Vagina (tissue), 2 donors: ENCODE results near the gene CDK5R1. TPM values are rescaled to one million over a fixed set of nuclear protein-coding genes. Genes with fewer than 3 reads are reported as not detected.

Experiments used
- DNase-seq, 2 donors: peaks; one replicate each; pipeline ENCODE4 v3.0.0-alpha.2; 2017; ENCODE audit errors: extremely low spot score in 2 of 2
- H3K27ac ChIP-seq: fragments of 200-600 bp; sonication (generic); one replicate; pipeline ENCODE4 v1.5.1; 2019
- H3K27me3 ChIP-seq: fragments of 200-600 bp; sonication (generic); one replicate; pipeline ENCODE4 v1.5.1; 2019
- H3K36me3 ChIP-seq, 2 donors: fragments of 200-600 bp; sonication (generic); one replicate each; pipeline ENCODE4 v1.5.1; 2017 to 2019
- H3K4me1 ChIP-seq: fragments of 200-600 bp; sonication (generic); one replicate; pipeline ENCODE4 v1.5.1; 2019
- H3K4me3 ChIP-seq, 2 donors: fragments of 200-600 bp; sonication (generic); 1 replicate in 1 of 2; 2 replicates in 1 of 2; pipeline ENCODE4 v1.5.1; 2016 to 2019
- H3K9me3 ChIP-seq: fragments of 200-600 bp; sonication (generic); one replicate; pipeline ENCODE4 v1.5.1; 2019
- POLR2A ChIP-seq, 2 donors: fragments of 450-650 bp; IDR thresholded peaks; one replicate each; pipeline ENCODE4 v1.6.1; 2017; ENCODE audit warnings: antibody characterized with exemption in 2 of 2, mild to moderate bottlenecking in 2 of 2, moderate library complexity in 2 of 2
- POLR2AphosphoS5 ChIP-seq, 2 donors: sonication (generic); formaldehyde crosslinking; IDR thresholded peaks; one replicate each; pipeline ENCODE4 v1.9.0; 2017; ENCODE audit warnings: antibody characterized with exemption in 2 of 2, mild to moderate bottlenecking in 2 of 2, low read depth in 1 of 2; ENCODE audit not compliant: insufficient read depth in 1 of 2
- intact Hi-C: fragments of 100-400 bp; cut with DNase I; formaldehyde crosslinking; loops from one replicate; pipeline ENCODE4 v1.15.1; 2023
- total RNA-seq: library from RNA; depleted of rRNA; stranded (reverse); fragments of >200 nt; gene quantifications from one replicate; pipeline ENCODE4 v1.2.3, GENCODE V29; 2016
- TF ChIP-seq, protein P1 (sequence below), 3 experiments: fragments of 450-650 bp in 2 of 3; fragments of 200-600 bp in 1 of 3; sonication (generic) in 1 of 3; IDR thresholded peaks; one replicate each; pipeline ENCODE4 v1.5.1; 2017 to 2019; ENCODE audit warnings: antibody characterized with exemption in 3 of 3, mild to moderate bottlenecking in 2 of 3, moderate library complexity in 2 of 3

The CDK5R1 gene
- total RNA-seq: 4.9 TPM

- Histone ChIP-seq H3K36me3 (no peaks in the 10 kb centered on the region), H3K4me3 (peak within 1 kb of the TSS; percentile 43 to 78), H3K9me3 (no peaks in the 10 kb centered on the region), H3K27ac (peak within 1 kb of the TSS; percentile 71), H3K4me1 (peaks cover 30% of the 10 kb centered on the region), H3K27me3 (no peaks in the 10 kb centered on the region)
- intact Hi-C loops: no loop called here
- no peak for DNase-seq
- TF ChIP-seq, protein P1, sequence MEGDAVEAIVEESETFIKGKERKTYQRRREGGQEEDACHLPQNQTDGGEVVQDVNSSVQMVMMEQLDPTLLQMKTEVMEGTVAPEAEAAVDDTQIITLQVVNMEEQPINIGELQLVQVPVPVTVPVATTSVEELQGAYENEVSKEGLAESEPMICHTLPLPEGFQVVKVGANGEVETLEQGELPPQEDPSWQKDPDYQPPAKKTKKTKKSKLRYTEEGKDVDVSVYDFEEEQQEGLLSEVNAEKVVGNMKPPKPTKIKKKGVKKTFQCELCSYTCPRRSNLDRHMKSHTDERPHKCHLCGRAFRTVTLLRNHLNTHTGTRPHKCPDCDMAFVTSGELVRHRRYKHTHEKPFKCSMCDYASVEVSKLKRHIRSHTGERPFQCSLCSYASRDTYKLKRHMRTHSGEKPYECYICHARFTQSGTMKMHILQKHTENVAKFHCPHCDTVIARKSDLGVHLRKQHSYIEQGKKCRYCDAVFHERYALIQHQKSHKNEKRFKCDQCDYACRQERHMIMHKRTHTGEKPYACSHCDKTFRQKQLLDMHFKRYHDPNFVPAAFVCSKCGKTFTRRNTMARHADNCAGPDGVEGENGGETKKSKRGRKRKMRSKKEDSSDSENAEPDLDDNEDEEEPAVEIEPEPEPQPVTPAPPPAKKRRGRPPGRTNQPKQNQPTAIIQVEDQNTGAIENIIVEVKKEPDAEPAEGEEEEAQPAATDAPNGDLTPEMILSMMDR (IDR thresholded peaks at IDR 0.05): no peak
- no peak for TF ChIP-seq POLR2A (IDR thresholded peaks at IDR 0.05)
- TF ChIP-seq POLR2AphosphoS5 (IDR thresholded peaks at IDR 0.05; ENCODE audit: insufficient read depth in 1 of 2, low read depth in 1 of 2): no peak
These were observed at the start of gene CDK5R1 for GRCh38 chr17:32486701-32487472. TSS of gene CDK5R1 (plus strand) at chr17:32486993. CDS start at chr17:32487621, 628 bp downstream.

DNA sequence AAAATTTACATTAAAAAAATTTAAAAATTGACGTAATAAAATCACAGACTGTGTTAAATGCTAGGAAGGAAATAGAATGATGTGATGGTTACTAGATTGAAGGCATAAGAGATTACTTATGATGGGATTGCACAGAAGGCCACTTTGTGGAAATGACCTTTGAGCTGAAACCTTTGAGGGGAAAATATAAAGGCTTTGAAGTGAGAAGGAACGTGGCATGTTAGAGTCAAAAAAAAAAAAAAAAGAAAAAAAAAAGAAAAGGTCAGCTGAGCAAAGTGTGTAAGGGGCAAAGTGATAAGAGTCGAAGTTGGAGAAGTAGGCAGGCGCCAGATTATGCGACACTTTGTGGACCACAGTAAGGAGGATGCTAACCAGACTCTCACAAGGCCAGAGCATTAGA, 46.1 kb upstream of the CDK5R1 start:
- no peaks in the 10 kb centered on the region for H3K27me3 ChIP-seq
- no peak overlapping the region for H3K4me3 ChIP-seq
- no peak for DNase-seq
- H3K4me1 ChIP-seq: peaks cover 10% of the 10 kb centered on the region
- no peaks in the 10 kb centered on the region for H3K36me3 ChIP-seq
- no peaks in the 10 kb centered on the region for H3K9me3 ChIP-seq
- intact Hi-C loops: no loop called here
- no peak overlapping the region for H3K27ac ChIP-seq
- no peak for TF ChIP-seq POLR2AphosphoS5 (IDR thresholded peaks at IDR 0.05; ENCODE audit: insufficient read depth in 1 of 2, low read depth in 1 of 2)
- TF ChIP-seq POLR2A (IDR thresholded peaks at IDR 0.05): no peak
- TF ChIP-seq, protein P1 (IDR thresholded peaks at IDR 0.05): no peak

DNA sequence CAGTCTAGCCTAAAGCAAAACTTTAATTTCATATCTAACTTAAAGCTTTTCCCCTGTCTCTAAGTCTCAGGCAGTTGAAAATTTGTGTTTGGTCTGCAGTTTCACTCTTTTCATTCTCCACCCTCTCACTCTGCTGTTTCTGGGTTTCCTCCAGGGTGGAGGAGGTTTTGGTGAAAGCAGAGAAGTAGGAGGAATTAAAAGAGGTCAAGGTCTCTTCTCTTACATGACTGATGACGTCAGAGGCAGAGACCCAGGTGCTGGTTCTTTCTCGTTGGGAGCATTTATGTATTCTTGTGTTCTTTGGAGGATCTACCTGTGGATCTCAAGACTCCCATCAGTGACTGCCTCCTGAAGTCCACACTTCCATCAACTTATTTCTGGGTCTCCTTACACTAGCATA, 44.9 kb upstream of the CDK5R1 start:
- no peak for DNase-seq
- Histone ChIP-seq H3K4me3 (no peak overlapping the region), H3K9me3 (no peaks in the 10 kb centered on the region), H3K27me3 (no peaks in the 10 kb centered on the region), H3K4me1 (peaks cover 22% of the 10 kb centered on the region), H3K27ac (no peak overlapping the region), H3K36me3 (no peaks in the 10 kb centered on the region)
- TF ChIP-seq POLR2A (IDR thresholded peaks at IDR 0.05) (no peak), POLR2AphosphoS5 (IDR thresholded peaks at IDR 0.05; ENCODE audit: insufficient read depth in 1 of 2, low read depth in 1 of 2) (no peak)
- TF ChIP-seq, protein P1 (IDR thresholded peaks at IDR 0.05): no peak
- intact Hi-C loops: no loop called here

GRCh38 chr17:32443827-32444300, 42.9 kb upstream of the CDK5R1 start:
- H3K27ac ChIP-seq: peak overlapping the region; percentile 81
- peaks cover 0 to 7% of the 10 kb centered on the region in 2 donors for H3K36me3 ChIP-seq
- no peaks in the 10 kb centered on the region for H3K27me3 ChIP-seq
- intact Hi-C loops: no loop called here
- no peak for DNase-seq
- TF ChIP-seq POLR2A (IDR thresholded peaks at IDR 0.05): no peak
- TF ChIP-seq, protein P1 (IDR thresholded peaks at IDR 0.05): peak in 1 of 3 experiments; percentile 91
- H3K9me3 ChIP-seq: no peaks in the 10 kb centered on the region
- H3K4me3 ChIP-seq: peak overlapping the region; percentile 72 to 99
- peaks cover 28% of the 10 kb centered on the region for H3K4me1 ChIP-seq
